K562 (cell line): ENCODE results near the gene TMC2. TPM values are rescaled to one million over a fixed set of nuclear protein-coding genes. Genes with fewer than 3 reads are reported as not detected.

Experiments
- KLF10 ChIP-seq: fragments of 250-450 bp; sonication (Bioruptor Pico); IDR thresholded peaks from 2 replicates; pipeline ENCODE4 v1.6.1; 2021; ENCODE audit warnings: matching md5 sums
- NFIC ChIP-seq: fragments of 450-650 bp; IDR thresholded peaks from 2 replicates; pipeline ENCODE4 v1.6.1; 2017; ENCODE audit warnings: mild to moderate bottlenecking, inconsistent platforms
- PTRF ChIP-seq: fragments of 450-650 bp; IDR thresholded peaks from 2 replicates; pipeline ENCODE4 v1.6.1; 2016; ENCODE audit warnings: mild to moderate bottlenecking, missing genetic modification characterization, missing compliant biosample characterization
- TEAD4 ChIP-seq, 2 experiments: sonication (generic) in 1 of 2; formaldehyde crosslinking in 1 of 2; IDR thresholded peaks; 2 replicates each; pipeline versions ENCODE4 v1.6.1 to v1.8.0; 2012 to 2022; ENCODE audit warnings: borderline replicate concordance in 1 of 2, inconsistent platforms in 1 of 2, low read length in 1 of 2, mild to moderate bottlenecking in 1 of 2, missing genetic modification reagents in 1 of 2
- ZBTB2 ChIP-seq: fragments of 450-650 bp; IDR thresholded peaks from 2 replicates; pipeline ENCODE4 v1.6.1; 2016; ENCODE audit warnings: antibody characterized with exemption
- ZNF76 ChIP-seq: fragments of 250-450 bp; sonication (Bioruptor Pico); IDR thresholded peaks from 2 replicates; pipeline ENCODE4 v1.4.0; 2020; ENCODE audit warnings: mild to moderate bottlenecking, moderate library complexity, borderline replicate concordance
- polyA plus RNA-seq, 8 experiments: library from polyadenylated mRNA; depleted of rRNA in 4 of 8; stranded (reverse) in 5 of 8; unstranded in 3 of 8; fragments of >200 nt; fragmentation: Nextera tagmentation in 2 of 8; fragmentation: Illumina TruSeq in 1 of 8; extraction: Ambion mirVana in 2 of 8; extraction: Trizol in 1 of 8; gene quantifications; 2 replicates each; pipeline versions ENCODE4 v1.2.1 to v1.2.3, GENCODE V29; 2011 to 2014; ENCODE audit warnings: inconsistent platforms in 1 of 8, missing spikeins in 1 of 8
- total RNA-seq, 7 experiments: library from RNA; depleted of rRNA in 6 of 7; stranded (reverse); fragments of >200 nt in 6 of 7; fragmentation: Illumina TruSeq in 2 of 7; extraction: Trizol in 2 of 7; gene quantifications; 2 replicates each; pipeline versions ENCODE4 v1.2.1 to v1.2.3, GENCODE V29; 2011 to 2021; ENCODE audit warnings: low replicate concordance in 1 of 7
- TF ChIP-seq, protein P1 (sequence below): fragments of 450-650 bp; IDR thresholded peaks from 2 replicates; pipeline ENCODE4 v1.6.1; 2016; ENCODE audit warnings: mild to moderate bottlenecking, moderate library complexity

TMC2 gene
- total and polyA plus RNA-seq, 9 of the 15 experiments (the other 6 are each of a cell fraction or from before 2014, with no cell fraction given) = not detected

DNA sequence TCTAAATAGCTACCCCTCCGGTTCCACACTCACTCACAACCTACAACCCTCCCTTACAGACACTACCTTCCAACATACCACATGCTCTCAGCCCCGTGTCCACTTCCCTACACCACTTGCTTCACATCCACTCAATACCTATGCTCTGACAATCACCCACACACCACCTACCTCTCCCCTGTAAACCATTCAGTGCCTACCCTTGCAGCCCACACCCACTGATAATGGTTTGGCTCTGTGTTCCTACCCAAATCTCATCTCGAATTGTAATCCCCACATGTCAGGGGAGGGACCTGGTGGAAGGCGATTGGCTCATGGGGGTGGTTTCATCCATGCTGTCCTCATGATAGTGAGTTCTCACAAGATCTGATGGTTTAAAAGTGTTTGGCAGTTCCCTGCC, 17.8 kb upstream of the TMC2 start (continued):
- TF ChIP-seq, protein P1, sequence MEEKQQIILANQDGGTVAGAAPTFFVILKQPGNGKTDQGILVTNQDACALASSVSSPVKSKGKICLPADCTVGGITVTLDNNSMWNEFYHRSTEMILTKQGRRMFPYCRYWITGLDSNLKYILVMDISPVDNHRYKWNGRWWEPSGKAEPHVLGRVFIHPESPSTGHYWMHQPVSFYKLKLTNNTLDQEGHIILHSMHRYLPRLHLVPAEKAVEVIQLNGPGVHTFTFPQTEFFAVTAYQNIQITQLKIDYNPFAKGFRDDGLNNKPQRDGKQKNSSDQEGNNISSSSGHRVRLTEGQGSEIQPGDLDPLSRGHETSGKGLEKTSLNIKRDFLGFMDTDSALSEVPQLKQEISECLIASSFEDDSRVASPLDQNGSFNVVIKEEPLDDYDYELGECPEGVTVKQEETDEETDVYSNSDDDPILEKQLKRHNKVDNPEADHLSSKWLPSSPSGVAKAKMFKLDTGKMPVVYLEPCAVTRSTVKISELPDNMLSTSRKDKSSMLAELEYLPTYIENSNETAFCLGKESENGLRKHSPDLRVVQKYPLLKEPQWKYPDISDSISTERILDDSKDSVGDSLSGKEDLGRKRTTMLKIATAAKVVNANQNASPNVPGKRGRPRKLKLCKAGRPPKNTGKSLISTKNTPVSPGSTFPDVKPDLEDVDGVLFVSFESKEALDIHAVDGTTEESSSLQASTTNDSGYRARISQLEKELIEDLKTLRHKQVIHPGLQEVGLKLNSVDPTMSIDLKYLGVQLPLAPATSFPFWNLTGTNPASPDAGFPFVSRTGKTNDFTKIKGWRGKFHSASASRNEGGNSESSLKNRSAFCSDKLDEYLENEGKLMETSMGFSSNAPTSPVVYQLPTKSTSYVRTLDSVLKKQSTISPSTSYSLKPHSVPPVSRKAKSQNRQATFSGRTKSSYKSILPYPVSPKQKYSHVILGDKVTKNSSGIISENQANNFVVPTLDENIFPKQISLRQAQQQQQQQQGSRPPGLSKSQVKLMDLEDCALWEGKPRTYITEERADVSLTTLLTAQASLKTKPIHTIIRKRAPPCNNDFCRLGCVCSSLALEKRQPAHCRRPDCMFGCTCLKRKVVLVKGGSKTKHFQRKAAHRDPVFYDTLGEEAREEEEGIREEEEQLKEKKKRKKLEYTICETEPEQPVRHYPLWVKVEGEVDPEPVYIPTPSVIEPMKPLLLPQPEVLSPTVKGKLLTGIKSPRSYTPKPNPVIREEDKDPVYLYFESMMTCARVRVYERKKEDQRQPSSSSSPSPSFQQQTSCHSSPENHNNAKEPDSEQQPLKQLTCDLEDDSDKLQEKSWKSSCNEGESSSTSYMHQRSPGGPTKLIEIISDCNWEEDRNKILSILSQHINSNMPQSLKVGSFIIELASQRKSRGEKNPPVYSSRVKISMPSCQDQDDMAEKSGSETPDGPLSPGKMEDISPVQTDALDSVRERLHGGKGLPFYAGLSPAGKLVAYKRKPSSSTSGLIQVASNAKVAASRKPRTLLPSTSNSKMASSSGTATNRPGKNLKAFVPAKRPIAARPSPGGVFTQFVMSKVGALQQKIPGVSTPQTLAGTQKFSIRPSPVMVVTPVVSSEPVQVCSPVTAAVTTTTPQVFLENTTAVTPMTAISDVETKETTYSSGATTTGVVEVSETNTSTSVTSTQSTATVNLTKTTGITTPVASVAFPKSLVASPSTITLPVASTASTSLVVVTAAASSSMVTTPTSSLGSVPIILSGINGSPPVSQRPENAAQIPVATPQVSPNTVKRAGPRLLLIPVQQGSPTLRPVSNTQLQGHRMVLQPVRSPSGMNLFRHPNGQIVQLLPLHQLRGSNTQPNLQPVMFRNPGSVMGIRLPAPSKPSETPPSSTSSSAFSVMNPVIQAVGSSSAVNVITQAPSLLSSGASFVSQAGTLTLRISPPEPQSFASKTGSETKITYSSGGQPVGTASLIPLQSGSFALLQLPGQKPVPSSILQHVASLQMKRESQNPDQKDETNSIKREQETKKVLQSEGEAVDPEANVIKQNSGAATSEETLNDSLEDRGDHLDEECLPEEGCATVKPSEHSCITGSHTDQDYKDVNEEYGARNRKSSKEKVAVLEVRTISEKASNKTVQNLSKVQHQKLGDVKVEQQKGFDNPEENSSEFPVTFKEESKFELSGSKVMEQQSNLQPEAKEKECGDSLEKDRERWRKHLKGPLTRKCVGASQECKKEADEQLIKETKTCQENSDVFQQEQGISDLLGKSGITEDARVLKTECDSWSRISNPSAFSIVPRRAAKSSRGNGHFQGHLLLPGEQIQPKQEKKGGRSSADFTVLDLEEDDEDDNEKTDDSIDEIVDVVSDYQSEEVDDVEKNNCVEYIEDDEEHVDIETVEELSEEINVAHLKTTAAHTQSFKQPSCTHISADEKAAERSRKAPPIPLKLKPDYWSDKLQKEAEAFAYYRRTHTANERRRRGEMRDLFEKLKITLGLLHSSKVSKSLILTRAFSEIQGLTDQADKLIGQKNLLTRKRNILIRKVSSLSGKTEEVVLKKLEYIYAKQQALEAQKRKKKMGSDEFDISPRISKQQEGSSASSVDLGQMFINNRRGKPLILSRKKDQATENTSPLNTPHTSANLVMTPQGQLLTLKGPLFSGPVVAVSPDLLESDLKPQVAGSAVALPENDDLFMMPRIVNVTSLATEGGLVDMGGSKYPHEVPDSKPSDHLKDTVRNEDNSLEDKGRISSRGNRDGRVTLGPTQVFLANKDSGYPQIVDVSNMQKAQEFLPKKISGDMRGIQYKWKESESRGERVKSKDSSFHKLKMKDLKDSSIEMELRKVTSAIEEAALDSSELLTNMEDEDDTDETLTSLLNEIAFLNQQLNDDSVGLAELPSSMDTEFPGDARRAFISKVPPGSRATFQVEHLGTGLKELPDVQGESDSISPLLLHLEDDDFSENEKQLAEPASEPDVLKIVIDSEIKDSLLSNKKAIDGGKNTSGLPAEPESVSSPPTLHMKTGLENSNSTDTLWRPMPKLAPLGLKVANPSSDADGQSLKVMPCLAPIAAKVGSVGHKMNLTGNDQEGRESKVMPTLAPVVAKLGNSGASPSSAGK = peak; percentile 72
- no peak for TF ChIP-seq KLF10 (CRISPR knock-in tag)
- no peak for TF ChIP-seq PTRF (tag)
- TF ChIP-seq ZBTB2 = 0 out of 2 replicates have a peak, but pooled peaks have one; percentile 52
- TF ChIP-seq ZNF76 (CRISPR knock-in tag) = no peak
- TF ChIP-seq TEAD4 (IDR thresholded peaks at IDR 0.05; ENCODE audit: low read length) = peak; percentile 40; the same call in 1 of the 2 replicates
- TF ChIP-seq TEAD4 (CRISPR knock-in tag; IDR thresholded peaks at IDR 0.05; ENCODE audit: borderline replicate concordance) = no peak
- TF ChIP-seq NFIC = peak; percentile 16; the same call in 1 of the 2 replicates
